Peyer's patch (tissue), 4 donors: ENCODE measurements around the gene IL12RB1. TPM values are rescaled to one million over a fixed set of nuclear protein-coding genes. Genes with fewer than 3 reads are reported as not detected.
A peak's percentile ranks its signal among the peaks of the same experiment; 100 is the strongest.

Source experiments
- DNase-seq, 3 donors: peaks; one replicate each; pipeline ENCODE4 v3.0.0-alpha.2; 2017 to 2019
- H3K27ac ChIP-seq, 4 donors: fragments of 200-600 bp; sonication (generic); one replicate each; pipeline ENCODE4 v1.5.1; 2016 to 2019
- H3K27me3 ChIP-seq, 2 donors: fragments of 200-600 bp; sonication (generic); one replicate each; pipeline ENCODE4 v1.5.1; 2019
- H3K36me3 ChIP-seq, 3 donors: fragments of 200-600 bp; sonication (generic); one replicate each; pipeline ENCODE4 v1.5.1; 2016 to 2019
- H3K4me1 ChIP-seq, 4 donors: fragments of 200-600 bp; sonication (generic); one replicate each; pipeline ENCODE4 v1.5.1; 2016 to 2019
- H3K4me3 ChIP-seq, 4 donors: fragments of 200-600 bp; sonication (generic); 1 replicate in 3 of 4; 2 replicates in 1 of 4; pipeline ENCODE4 v1.5.1; 2016 to 2019; ENCODE audit warnings: mild to moderate bottlenecking in 1 of 4
- H3K9me3 ChIP-seq, 4 donors: fragments of 200-600 bp; sonication (generic); one replicate each; pipeline ENCODE4 v1.5.1; 2016 to 2019; ENCODE audit warnings: mild to moderate bottlenecking in 1 of 4
- POLR2A ChIP-seq, 2 donors: fragments of 450-650 bp; IDR thresholded peaks; one replicate each; pipeline ENCODE4 v1.5.1; 2017; ENCODE audit warnings: antibody characterized with exemption in 2 of 2, mild to moderate bottlenecking in 2 of 2, moderate library complexity in 2 of 2
- total RNA-seq, 4 donors: library from RNA; depleted of rRNA; stranded (reverse); fragments of >200 nt; gene quantifications; one replicate each; pipeline ENCODE4 v1.1.0, GENCODE V29; 2016
- TF ChIP-seq, protein P1 (sequence below), 6 experiments: fragments of 450-650 bp in 4 of 6; fragments of 200-600 bp in 2 of 6; sonication (generic) in 1 of 6; IDR thresholded peaks; one replicate each; pipeline ENCODE4 v1.5.1; 2017 to 2019; ENCODE audit warnings: antibody characterized with exemption in 6 of 6, mild to moderate bottlenecking in 3 of 6, moderate library complexity in 1 of 6

Gene IL12RB1
- total RNA-seq, 4 donors from 2014 or later, result 1.2 to 19.0 (median 2.8) TPM

DNA sequence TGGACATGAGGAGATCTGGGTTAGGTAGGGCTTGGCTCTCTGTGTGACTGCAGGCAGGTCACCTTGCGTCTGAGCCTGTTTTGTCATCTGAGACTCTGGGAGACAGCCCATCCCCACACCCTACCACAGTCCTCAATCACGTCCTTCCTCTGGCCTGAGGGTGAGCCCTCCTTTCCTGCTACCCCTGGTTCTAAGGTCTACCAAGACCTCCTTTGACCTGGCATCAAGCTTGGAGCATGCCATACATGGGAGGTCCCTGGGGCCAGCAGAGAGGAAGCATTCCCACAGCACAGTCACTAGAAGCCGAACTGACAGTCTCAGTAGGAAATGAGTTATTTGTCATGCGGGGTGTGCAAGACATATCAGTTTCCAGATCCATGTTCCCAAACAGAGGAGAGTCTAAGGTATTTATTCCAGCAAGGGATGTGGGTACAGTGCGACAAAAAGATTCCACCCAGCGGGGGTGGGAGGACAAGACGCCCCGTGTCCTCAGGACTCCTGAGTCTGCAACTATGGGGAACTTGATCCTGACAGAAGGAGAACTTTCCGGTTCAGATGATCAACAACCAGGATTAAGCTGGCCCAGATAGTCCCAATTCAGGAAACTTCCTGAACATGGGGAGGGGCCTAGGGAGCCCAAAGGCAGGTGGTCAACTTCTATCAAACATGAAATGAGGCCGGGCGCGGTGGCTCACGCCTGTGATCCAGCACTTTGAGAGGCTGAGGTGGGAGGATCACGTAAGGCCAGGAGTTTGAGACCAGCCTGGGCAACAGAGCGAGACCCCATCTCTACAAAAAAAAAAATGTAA lies 69.3 kb downstream of the IL12RB1 start:
- no peak for TF ChIP-seq POLR2A (IDR thresholded peaks at IDR 0.05)
- TF ChIP-seq, protein P1, sequence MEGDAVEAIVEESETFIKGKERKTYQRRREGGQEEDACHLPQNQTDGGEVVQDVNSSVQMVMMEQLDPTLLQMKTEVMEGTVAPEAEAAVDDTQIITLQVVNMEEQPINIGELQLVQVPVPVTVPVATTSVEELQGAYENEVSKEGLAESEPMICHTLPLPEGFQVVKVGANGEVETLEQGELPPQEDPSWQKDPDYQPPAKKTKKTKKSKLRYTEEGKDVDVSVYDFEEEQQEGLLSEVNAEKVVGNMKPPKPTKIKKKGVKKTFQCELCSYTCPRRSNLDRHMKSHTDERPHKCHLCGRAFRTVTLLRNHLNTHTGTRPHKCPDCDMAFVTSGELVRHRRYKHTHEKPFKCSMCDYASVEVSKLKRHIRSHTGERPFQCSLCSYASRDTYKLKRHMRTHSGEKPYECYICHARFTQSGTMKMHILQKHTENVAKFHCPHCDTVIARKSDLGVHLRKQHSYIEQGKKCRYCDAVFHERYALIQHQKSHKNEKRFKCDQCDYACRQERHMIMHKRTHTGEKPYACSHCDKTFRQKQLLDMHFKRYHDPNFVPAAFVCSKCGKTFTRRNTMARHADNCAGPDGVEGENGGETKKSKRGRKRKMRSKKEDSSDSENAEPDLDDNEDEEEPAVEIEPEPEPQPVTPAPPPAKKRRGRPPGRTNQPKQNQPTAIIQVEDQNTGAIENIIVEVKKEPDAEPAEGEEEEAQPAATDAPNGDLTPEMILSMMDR (IDR thresholded peaks at IDR 0.05), result no peak

DNA sequence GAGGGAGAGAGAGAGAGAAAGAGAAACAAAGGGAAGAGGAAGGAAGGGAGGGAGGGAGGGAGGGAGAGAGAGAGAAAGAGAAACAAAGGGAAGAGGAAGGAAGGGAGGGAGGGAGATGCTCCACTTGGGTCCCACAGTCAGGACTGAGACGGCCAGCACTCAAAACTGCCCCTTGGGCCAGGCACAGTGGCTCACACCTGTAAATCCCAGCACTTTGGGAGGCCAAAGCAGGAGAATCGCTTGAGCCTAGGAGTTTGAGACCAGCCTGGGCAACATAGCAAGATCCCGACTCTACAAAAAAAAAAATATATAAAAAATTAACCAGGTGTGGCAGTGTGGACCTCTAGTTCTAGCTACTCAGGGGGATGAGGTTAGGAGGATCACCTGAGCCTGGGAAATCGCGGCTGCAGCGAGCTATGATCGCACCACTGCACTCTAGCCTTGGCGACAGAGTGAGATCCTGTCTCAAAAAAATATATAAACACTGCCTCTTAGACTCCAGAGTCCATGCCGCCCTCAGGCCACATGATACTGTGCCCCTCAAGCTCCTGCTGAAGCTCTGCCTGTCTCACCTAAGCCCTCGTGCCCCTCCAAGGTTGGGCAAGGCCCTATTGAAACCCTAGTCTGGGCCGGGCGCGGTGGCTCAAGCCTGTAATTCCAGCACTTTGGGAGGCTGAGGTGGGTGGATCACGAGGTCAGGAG lies 70.4 kb downstream of the IL12RB1 start:
- no peak for TF ChIP-seq POLR2A (IDR thresholded peaks at IDR 0.05)
- TF ChIP-seq, protein P1 (IDR thresholded peaks at IDR 0.05), result no peak
- H3K9me3 ChIP-seq, result no peaks in the 10 kb centered on the region
- peaks cover 0 to 39% (median 14%) of the 10 kb centered on the region in 4 donors for H3K4me1 ChIP-seq
- H3K4me3 ChIP-seq, result no peak overlapping the region
- DNase-seq, result no peak
- peak overlapping the region; percentile 50 to 80 (median 73) for H3K27ac ChIP-seq
- no peaks in the 10 kb centered on the region for H3K27me3 ChIP-seq
- peaks cover 0 to 35% (median 0%) of the 10 kb centered on the region in 3 donors for H3K36me3 ChIP-seq

More for the DNA sequence above, 69.3 kb downstream of the IL12RB1 start:
- peaks cover 0 to 25% (median 0%) of the 10 kb centered on the region in 3 donors for H3K36me3 ChIP-seq
- H3K4me3 ChIP-seq, result no peak overlapping the region
- peak overlapping the region; percentile 50 to 80 (median 73) for H3K27ac ChIP-seq
- no peaks in the 10 kb centered on the region for H3K27me3 ChIP-seq
- DNase-seq, result no peak
- H3K9me3 ChIP-seq, result no peaks in the 10 kb centered on the region
- H3K4me1 ChIP-seq, result peaks cover 0 to 50% (median 24%) of the 10 kb centered on the region in 4 donors

DNA sequence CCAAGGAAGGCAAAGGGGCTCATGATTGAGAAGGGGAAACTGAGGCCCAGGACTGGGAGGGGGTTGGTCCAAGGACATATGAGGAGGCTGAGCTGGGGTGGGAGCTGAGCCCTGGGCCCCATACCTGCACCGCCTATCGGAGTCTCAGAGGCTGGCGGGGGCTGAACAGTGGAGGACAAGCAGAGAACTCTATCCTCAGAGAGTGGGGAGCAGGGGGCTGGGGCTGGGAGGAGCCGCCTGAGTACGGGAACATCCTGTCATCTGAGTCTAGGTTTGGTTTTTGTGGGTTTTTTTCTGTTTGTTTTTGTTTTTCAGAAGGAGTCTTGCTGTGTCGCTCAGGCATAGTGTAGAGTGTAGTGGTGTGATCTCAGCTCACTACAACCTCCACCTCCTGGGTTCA lies 72.5 kb downstream of the IL12RB1 start:
- H3K4me1 ChIP-seq, result peaks cover 0 to 29% (median 10%) of the 10 kb centered on the region in 4 donors
- TF ChIP-seq, protein P1 (IDR thresholded peaks at IDR 0.05), result no peak
- TF ChIP-seq POLR2A (IDR thresholded peaks at IDR 0.05), result no peak
- H3K27me3 ChIP-seq, result no peaks in the 10 kb centered on the region
- H3K36me3 ChIP-seq, result peaks cover 0 to 55% (median 0%) of the 10 kb centered on the region in 3 donors
- peak overlapping the region; percentile 57 to 64 (median 60) for H3K27ac ChIP-seq
- H3K4me3 ChIP-seq, result no peak overlapping the region
- no peaks in the 10 kb centered on the region for H3K9me3 ChIP-seq
- peak in 2 of 3 donors; percentile 54 to 74 for DNase-seq

DNA sequence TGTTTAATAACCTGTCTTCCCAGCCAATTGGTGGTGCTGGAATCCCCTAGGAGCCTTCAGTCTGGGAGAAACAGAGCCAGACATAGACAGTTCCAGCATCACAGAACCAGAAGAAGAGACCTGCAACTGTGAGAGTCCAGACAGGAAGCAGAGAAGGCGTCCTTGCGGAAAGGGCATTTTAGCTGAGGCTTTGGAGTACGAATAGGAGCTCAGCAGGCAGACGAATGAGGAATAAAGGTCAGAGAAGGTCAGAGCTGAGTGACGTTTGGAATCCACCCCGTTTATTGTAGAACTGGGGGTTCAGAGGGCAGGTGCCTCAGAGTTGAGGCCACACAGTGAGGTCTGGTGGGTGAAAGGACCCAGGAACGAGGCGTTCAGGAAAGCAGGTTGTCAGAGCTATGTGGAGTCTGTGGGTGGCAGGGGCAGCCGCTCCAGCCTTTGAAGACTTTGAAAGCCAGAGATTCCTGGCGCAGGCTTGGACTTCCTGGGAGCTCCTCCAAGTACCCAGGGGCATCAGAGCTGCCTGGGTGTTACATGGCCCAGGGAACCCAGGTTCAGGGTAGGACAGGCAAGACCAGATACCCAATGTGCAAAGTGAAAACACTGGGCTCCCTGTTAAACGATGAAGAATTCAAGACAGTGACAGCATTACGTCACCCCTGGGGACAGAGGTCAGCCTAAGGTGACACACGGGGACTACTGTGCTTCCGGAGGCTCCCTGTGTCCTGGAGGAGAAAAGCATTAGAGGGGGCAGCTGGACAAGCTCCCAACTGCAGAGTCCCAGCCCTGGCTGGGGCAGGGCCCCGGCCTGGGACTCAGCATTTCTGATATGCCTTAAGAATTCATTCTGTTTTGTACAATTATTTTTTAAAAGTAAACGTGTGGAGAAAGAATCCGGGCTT lies 73.3 kb downstream of the IL12RB1 start:
- no peaks in the 10 kb centered on the region for H3K9me3 ChIP-seq
- DNase-seq, result peak in 1 of 3 donors; percentile 81
- H3K27me3 ChIP-seq, result no peaks in the 10 kb centered on the region
- H3K4me1 ChIP-seq, result peaks cover 0 to 29% (median 11%) of the 10 kb centered on the region in 4 donors
- TF ChIP-seq POLR2A (IDR thresholded peaks at IDR 0.05), result no peak
- TF ChIP-seq, protein P1 (IDR thresholded peaks at IDR 0.05), result no peak
- peaks cover 0 to 62% (median 0%) of the 10 kb centered on the region in 3 donors for H3K36me3 ChIP-seq
- H3K4me3 ChIP-seq, result peak overlapping the region in 2 of 4 donors; percentile 9 to 18
- peak overlapping the region; percentile 57 to 64 (median 60) for H3K27ac ChIP-seq

DNA sequence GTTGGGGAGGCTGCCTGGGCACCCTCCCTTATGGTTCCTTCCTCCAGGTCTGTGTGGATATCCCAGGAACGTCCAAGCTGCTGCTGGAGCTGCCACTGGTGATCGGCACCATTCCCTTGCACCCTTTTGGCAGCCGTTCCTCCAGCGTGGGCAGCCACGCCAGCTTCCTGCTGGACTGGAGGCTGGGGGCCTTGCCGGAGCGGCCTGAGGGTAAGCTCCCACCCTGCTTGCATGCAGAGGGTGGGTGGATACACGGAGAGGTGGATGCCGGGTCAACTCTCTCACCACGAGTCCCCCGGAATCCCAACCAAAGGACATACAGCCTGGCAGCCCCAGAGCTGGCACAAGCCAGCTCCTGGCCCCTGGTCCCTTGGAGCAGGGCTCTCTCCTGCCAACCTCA lies 76.6 kb downstream of the IL12RB1 start:
- peak overlapping the region in 3 of 4 donors; percentile 78 to 88 (median 86) for H3K27ac ChIP-seq
- H3K4me3 ChIP-seq, result peak overlapping the region; percentile 52 to 68 (median 64)
- no peaks in the 10 kb centered on the region for H3K27me3 ChIP-seq
- peaks cover 0 to 58% (median 0%) of the 10 kb centered on the region in 3 donors for H3K36me3 ChIP-seq
- H3K4me1 ChIP-seq, result peaks cover 0 to 31% (median 13%) of the 10 kb centered on the region in 4 donors
- TF ChIP-seq POLR2A (IDR thresholded peaks at IDR 0.05), result no peak
- TF ChIP-seq, protein P1 (IDR thresholded peaks at IDR 0.05), result no peak
- no peaks in the 10 kb centered on the region for H3K9me3 ChIP-seq
- no peak for DNase-seq
